SK-N-SH treated with all-trans-retinoic acid at 6 μM for 48 hours (cell line): ENCODE data around the gene IRX6.

ENCODE experiments used
- ARNTL ChIP-seq: fragments of 450-650 bp; formaldehyde crosslinking; IDR thresholded peaks from 2 replicates; pipeline ENCODE4 v1.5.0; 2020; ENCODE audit warnings: low read depth, mild to moderate bottlenecking, moderate library complexity, borderline replicate concordance
- ESRRG ChIP-seq: fragments of 250-450 bp; sonication (Bioruptor Pico); IDR thresholded peaks from 2 replicates; pipeline ENCODE4 v1.6.1; 2021; ENCODE audit warnings: mild to moderate bottlenecking
- OSR1 ChIP-seq: fragments of 250-450 bp; sonication (Bioruptor Pico); IDR thresholded peaks from 2 replicates; pipeline ENCODE4 v1.8.0; 2022; ENCODE audit warnings: moderate library complexity, mild to moderate bottlenecking, inconsistent platforms
- PATZ1 ChIP-seq: fragments of 250-450 bp; sonication (Bioruptor Pico); IDR thresholded peaks from 2 replicates; pipeline ENCODE4 v1.8.0; 2020; ENCODE audit warnings: mild to moderate bottlenecking, moderate library complexity, borderline replicate concordance
- TOX ChIP-seq: fragments of 250-450 bp; sonication (Bioruptor Pico); IDR thresholded peaks from 2 replicates; pipeline ENCODE4 v1.8.0; 2021; ENCODE audit warnings: mild to moderate bottlenecking, moderate library complexity, borderline replicate concordance
- ZNF565 ChIP-seq: fragments of 450-650 bp; formaldehyde crosslinking; conservative IDR thresholded peaks from 2 replicates; pipeline ENCODE4 v1.5.0; 2020; ENCODE audit warnings: low read depth, mild to moderate bottlenecking, moderate library complexity
- ZNF70 ChIP-seq: fragments of 450-650 bp; formaldehyde crosslinking; IDR thresholded peaks from 2 replicates; pipeline ENCODE4 v1.5.0; 2020; ENCODE audit warnings: mild to moderate bottlenecking, moderate library complexity

- TF ChIP-seq OSR1 (CRISPR knock-in tag), result no peak
- no peak for TF ChIP-seq PATZ1 (CRISPR knock-in tag)
- TF ChIP-seq ZNF70 (CRISPR knock-in tag), result no peak
- no peak for TF ChIP-seq TOX (CRISPR knock-in tag)
- TF ChIP-seq ZNF565, result no peak
- TF ChIP-seq ARNTL (CRISPR knock-in tag), result no peak
- TF ChIP-seq ESRRG, result no peak
Measured at GRCh38 chr16:55372792-55373488, 48.9 kb downstream of the IRX6 start.
